Measurements from ENCODE around the gene SRP14. TPM values are rescaled to one million over a fixed set of nuclear protein-coding genes. Genes with fewer than 3 reads are reported as not detected.

The SRP14 gene
- total and polyA plus RNA-seq, 9 of the 15 experiments (the other 6 are each of a cell fraction or from before 2014, with no cell fraction given): 161 to 1,097 (median 402) TPM

DNA sequence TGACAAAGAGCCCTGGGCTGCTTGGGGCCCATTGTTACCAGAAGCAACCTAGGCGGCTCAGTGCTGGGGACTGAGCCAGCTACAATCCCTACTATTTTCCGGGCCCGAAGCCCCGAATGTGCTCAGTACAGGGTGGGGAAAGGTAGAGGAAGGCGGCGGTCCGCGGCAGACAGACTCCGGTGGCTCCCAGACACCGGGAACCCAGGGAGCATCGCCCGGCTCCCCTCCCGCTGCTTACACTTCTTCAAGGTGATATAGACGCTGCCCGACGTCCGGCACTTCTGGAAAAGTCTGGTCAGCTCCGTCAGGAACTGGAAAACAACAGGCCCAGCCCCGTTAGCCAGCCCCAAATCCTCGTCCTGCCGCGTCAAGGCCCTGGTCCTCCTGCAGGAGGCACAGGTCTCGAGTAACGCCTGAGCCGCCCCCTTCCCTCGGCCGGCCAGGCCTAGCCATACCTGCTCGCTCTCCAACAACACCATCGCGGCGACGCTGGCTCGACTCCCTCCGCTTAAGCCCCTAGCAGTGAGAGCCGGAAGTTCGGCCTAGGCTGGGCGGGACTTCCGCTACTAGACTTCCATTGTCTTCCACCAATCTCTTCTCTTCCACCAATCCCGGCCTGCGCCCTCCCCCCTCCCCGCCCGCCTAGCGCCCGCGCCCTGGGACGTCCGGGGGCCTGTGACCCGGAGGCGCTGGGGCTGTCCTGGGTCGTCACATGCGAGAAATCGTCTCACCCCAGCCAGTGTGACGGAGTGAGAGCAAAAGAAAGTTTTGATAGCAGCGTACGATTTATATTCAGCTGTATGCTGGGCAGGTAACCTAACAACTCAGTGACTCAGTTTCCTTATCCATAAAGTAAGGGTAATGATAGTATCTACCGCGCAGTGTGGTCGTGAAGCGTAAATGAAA lies at the start of gene SRP14 (continued):
- TF ChIP-seq, protein P1, sequence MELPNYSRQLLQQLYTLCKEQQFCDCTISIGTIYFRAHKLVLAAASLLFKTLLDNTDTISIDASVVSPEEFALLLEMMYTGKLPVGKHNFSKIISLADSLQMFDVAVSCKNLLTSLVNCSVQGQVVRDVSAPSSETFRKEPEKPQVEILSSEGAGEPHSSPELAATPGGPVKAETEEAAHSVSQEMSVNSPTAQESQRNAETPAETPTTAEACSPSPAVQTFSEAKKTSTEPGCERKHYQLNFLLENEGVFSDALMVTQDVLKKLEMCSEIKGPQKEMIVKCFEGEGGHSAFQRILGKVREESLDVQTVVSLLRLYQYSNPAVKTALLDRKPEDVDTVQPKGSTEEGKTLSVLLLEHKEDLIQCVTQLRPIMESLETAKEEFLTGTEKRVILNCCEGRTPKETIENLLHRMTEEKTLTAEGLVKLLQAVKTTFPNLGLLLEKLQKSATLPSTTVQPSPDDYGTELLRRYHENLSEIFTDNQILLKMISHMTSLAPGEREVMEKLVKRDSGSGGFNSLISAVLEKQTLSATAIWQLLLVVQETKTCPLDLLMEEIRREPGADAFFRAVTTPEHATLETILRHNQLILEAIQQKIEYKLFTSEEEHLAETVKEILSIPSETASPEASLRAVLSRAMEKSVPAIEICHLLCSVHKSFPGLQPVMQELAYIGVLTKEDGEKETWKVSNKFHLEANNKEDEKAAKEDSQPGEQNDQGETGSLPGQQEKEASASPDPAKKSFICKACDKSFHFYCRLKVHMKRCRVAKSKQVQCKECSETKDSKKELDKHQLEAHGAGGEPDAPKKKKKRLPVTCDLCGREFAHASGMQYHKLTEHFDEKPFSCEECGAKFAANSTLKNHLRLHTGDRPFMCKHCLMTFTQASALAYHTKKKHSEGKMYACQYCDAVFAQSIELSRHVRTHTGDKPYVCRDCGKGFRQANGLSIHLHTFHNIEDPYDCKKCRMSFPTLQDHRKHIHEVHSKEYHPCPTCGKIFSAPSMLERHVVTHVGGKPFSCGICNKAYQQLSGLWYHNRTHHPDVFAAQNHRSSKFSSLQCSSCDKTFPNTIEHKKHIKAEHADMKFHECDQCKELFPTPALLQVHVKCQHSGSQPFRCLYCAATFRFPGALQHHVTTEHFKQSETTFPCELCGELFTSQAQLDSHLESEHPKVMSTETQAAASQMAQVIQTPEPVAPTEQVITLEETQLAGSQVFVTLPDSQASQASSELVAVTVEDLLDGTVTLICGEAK (IDR thresholded peaks at IDR 0.05): peak; percentile 98
- TF ChIP-seq, protein P1 (CRISPR knock-in tag; IDR thresholded peaks at IDR 0.05): no peak
- no peak for TF ChIP-seq EWSR1 (IDR thresholded peaks at IDR 0.05; ENCODE audit: borderline replicate concordance, low read depth, partially characterized antibody)
- TF ChIP-seq DMBX1 (CRISPR knock-in tag; IDR thresholded peaks at IDR 0.05; ENCODE audit: borderline replicate concordance): no peak
- no peak for TF ChIP-seq ZNF551 (CRISPR knock-in tag; IDR thresholded peaks at IDR 0.05)
- no peak for TF ChIP-seq CBX5 (IDR thresholded peaks at IDR 0.05; ENCODE audit: borderline replicate concordance, low read depth)
- no peak for TF ChIP-seq NCOA4 (IDR thresholded peaks at IDR 0.05; ENCODE audit: partially characterized antibody)
- no peak for TF ChIP-seq HIVEP1 (CRISPR knock-in tag; IDR thresholded peaks at IDR 0.05)
- TF ChIP-seq, protein P2, sequence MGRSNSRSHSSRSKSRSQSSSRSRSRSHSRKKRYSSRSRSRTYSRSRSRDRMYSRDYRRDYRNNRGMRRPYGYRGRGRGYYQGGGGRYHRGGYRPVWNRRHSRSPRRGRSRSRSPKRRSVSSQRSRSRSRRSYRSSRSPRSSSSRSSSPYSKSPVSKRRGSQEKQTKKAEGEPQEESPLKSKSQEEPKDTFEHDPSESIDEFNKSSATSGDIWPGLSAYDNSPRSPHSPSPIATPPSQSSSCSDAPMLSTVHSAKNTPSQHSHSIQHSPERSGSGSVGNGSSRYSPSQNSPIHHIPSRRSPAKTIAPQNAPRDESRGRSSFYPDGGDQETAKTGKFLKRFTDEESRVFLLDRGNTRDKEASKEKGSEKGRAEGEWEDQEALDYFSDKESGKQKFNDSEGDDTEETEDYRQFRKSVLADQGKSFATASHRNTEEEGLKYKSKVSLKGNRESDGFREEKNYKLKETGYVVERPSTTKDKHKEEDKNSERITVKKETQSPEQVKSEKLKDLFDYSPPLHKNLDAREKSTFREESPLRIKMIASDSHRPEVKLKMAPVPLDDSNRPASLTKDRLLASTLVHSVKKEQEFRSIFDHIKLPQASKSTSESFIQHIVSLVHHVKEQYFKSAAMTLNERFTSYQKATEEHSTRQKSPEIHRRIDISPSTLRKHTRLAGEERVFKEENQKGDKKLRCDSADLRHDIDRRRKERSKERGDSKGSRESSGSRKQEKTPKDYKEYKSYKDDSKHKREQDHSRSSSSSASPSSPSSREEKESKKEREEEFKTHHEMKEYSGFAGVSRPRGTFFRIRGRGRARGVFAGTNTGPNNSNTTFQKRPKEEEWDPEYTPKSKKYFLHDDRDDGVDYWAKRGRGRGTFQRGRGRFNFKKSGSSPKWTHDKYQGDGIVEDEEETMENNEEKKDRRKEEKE (IDR thresholded peaks at IDR 0.05; ENCODE audit: borderline replicate concordance in 1 of 2, control insufficient read depth in 1 of 2, low read depth in 2 of 2, low read length in 1 of 2): no peak
- no peak; the same call in 1 of the 2 replicates for TF ChIP-seq SP1 (CRISPR knock-in tag; IDR thresholded peaks at IDR 0.05)
- 0 out of 2 replicates have a peak, but pooled peaks have one; percentile 22 for TF ChIP-seq GTF2E2 (tag; IDR thresholded peaks at IDR 0.05)
- TF ChIP-seq MEF2D (tag; conservative IDR thresholded peaks at IDR 0.05; ENCODE audit: low read depth): no peak

Data from K562 (cell line).